GM18499 (cell line): Measurements from ENCODE around the gene CA11.

Source experiments
- ATAC-seq: cut with Tn5 transposase; IDR thresholded peaks from one replicate; pipeline ENCODE4 v1.9.1; 2021; ENCODE audit warnings: moderate number of reproducible peaks; ENCODE audit not compliant: insufficient read depth, unreplicated experiment

The CA11 gene

DNA sequence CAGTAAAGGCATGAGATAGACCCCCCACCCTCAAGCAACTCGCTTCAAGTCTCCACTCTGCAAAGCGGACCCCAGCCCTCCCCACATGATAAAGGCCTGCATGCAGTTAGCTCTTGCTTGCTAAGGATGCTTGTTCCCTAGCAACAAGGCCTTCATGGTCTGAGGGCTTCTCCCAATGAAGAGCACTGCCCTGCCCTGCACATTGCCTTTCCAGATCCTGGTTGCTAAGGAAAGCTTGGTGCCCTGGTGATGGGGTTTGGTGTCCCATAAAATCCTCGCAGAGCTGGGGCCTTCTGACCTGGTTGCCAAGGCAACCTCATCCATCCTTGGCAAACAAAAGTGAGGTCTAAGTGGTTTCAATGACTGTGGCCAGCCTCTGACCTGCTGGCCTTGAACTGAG is 14.8 kb downstream of the CA11 start:
- ATAC-seq, result no peak

DNA sequence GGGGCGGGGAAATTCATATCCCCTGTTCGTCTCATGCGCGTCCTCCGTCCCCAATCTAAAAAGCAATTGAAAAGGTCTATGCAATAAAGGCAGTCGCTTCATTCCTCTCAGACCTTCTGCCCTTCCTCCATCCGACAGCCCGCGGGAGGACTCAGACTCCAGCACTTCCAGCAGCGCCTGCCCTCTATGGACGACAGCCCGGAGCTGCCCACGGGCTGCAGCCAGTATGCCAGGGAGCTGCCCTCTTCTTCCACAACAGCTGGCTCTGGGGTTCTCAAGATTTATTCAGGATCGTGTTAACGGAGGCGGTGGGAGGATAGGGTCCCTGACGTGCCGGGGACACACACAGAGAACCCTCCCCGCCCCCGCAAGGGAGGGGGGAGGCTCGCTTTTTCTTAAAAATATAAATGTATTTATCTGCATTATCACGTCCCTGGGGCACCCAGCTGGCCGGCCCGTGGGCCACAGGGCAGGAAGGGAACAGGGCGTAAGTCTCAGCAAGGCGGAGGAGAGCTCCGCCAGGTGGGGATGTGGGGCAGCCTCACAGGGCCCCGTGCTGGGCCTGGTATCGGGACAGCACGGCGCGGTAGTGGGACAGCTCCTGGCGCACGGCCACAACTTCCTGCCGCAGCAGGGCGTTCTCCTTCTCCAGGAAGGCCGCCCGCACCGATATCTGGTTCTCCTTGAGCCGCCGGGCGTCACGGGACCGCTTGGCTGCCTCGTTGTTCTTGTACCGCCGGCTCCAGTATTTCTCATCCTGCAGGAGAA is 15.5 kb downstream of the CA11 start:
- no peak for ATAC-seq

GRCh38 chr19:48629599-48630295 is 16.2 kb downstream of the CA11 start:
- no peak for ATAC-seq

DNA sequence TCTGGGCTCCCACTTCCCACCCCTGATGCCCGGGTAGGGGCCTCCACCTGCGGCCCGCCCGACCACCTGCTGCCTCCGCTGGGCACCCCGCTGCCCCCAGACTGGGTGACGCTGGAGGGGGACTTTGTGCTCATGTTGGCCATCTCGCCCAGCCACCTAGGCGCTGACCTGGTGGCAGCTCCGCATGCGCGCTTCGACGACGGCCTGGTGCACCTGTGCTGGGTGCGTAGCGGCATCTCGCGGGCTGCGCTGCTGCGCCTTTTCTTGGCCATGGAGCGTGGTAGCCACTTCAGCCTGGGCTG is 16.7 kb downstream of the CA11 start:
- ATAC-seq, result no peak

- no peak for ATAC-seq
Observed at GRCh38 chr19:48628486-48629296, 17.3 kb downstream of the CA11 start.

DNA sequence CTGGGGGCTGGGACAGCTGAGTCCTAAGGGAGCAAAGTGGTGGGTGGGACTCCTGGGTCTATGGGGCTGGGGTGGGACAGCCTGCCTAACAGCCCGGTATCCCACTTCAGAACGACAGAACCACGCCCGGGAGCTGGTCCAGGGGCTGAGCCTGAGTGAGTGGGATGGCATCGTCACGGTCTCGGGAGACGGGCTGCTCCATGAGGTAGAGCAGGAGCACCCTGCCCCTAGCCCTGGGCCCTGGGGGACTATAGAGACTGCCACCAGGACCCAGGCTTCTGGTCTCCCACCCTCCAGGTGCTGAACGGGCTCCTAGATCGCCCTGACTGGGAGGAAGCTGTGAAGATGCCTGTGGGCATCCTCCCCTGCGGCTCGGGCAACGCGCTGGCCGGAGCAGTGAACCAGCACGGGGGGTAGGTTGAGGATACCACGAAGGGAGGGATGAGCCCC is 18.1 kb downstream of the CA11 start:
- no peak for ATAC-seq

- no peak for ATAC-seq
Observed at GRCh38 chr19:48627201-48627864, 18.7 kb downstream of the CA11 start.

GRCh38 chr19:48625891-48626327 is 20.1 kb downstream of the CA11 start:
- ATAC-seq, result no peak

DNA sequence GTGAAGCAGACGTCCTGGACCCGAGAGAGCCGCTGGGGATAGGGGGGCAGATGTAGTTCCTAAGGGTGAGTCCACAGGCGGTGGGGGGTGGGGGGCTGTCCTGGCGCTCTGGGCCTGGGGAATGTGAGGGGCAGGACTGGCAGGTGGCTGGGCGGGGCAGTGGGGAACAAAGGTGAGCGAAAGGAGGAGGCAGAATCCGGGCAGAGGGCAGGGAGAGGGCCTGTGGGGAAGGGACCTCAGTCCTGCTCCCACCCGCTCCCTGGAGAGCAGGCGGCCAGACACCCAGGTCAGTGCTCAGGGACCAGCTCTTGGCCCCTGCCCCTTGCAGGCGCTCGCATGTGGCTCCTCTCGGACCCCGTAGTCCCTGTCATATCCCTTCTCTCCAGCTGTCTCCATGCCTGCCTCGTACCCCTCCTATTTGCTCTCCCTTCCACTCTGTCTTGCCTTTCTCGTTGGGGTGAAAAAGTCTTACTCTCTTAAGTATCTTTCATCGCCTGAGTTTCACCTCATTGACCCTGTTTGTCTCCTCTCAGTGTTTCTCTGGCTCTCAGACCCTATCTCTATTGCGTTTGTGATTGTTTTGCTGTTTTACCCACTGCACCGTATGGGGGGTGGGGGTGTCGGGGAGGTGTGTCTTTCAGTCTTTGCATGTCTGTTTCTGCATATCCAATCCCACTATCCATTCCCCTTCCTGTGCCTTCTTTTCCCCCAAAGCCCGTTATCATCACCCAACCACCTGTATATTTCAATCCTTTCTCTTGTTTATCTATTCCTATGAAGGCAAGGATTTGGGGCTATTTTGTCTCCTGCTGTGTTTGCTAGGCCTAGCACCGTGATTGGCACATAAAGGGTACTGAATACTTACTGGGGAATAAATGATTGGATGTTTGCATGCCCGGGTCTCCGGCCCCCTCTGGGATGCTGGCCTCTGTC is 20.9 kb downstream of the CA11 start:
- ATAC-seq, result no peak

GRCh38 chr19:48624067-48624594 is 21.9 kb downstream of the CA11 start:
- no peak for ATAC-seq

GRCh38 chr19:48623556-48624066 is 22.4 kb downstream of the CA11 start:
- ATAC-seq, result no peak

DNA sequence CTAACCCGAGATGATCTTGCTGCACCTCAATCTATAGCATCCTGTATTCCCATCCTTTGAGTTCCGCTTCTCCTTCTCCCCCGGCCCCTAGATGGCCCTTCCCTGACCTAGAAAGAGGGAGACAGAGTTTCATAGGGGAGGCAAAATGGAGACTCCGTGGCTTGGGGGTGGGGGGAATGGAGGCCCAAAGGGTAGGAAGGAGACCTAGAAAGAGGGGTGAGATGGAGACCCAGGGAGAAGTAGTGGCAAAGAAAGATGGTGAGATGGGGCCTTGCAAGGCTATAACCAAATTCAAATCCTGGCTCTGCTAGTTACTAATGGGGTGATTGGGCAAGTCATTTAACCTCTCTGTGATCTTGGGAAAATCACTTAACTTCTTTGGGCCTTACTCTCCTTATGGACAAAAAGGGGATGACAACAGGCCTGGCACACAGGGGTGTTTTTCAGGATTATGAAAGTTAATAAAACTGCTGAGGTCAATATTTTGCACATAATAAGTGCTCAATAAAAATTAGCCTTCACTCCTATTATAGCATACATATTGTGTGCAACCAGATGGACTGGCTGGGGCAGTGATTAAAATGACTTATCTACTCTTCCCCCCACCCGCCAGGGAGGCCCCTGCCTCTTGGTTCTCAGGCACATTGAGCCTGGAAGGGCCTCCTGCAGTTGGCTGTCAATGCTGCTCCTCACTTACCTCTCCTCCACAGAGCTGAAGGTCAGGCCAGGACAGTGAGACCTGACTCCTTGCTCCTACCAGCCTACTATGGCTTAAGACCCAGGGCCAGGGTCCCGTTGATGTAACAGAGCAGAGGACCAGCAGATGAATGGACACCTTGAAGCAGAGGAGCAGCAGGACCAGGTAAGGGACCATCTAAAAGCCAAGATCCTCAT is 26.0 kb downstream of the CA11 start:
- ATAC-seq, result no peak

GRCh38 chr19:48618916-48619691 is 26.9 kb downstream of the CA11 start, which contains the start of the genes RPL18 and SPHK2:
Gene RPL18 (minus strand): TSS chr19:48619178. CDS start chr19:48619143, 35 bp downstream.
Gene SPHK2 (plus strand): TSS chr19:48619506. CDS start chr19:48620515, 1,009 bp downstream.
- ATAC-seq, result peak; percentile 88

- ATAC-seq, result no peak
Observed at GRCh38 chr19:48618278-48618915, 27.6 kb downstream of the CA11 start.

GRCh38 chr19:48617146-48617937 is 28.6 kb downstream of the CA11 start:
- no peak for ATAC-seq

- no peak for ATAC-seq
Observed at GRCh38 chr19:48616491-48617056, 29.4 kb downstream of the CA11 start.
